CD4-positive, alpha-beta memory T cell (primary cell): ENCODE measurements around the gene KDM3B. TPM values are rescaled to one million over a fixed set of nuclear protein-coding genes. Genes with fewer than 3 reads are reported as not detected.
"Not testable (repeated sequence)": the region's sequence is repeated elsewhere in the genome, so short reads cannot be mapped to it uniquely, and the experiment has no call there.

Experiments
- CTCF ChIA-PET: fragments of 350-600 bp; sonication (Branson Sonifier 250); formaldehyde crosslinking; loops from one replicate; lab custom pipeline; 2021; ENCODE audit warnings: inconsistent platforms; ENCODE audit not compliant: partially characterized antibody; lab: Charles Lee
- POLR2A ChIA-PET: fragments of 350-600 bp; sonication (Branson Sonifier 250); formaldehyde crosslinking; loops from one replicate; lab custom pipeline; 2021; ENCODE audit not compliant: partially characterized antibody; lab: Charles Lee
- DNase-seq, 5 donors: peaks; one replicate each; pipeline versions ENCODE4 v3.0.0 to v3.0.0-alpha.2; 2020 to 2022; ENCODE audit warnings: mixed read lengths in 1 of 5
- H3K27ac ChIP-seq: one replicate; pipeline ENCODE4 v1.7.0; 2013; ENCODE audit warnings: low read depth, low read length
- H3K27me3 ChIP-seq: 2 replicates; pipeline ENCODE4 v1.7.0; 2013; ENCODE audit warnings: mild to moderate bottlenecking, low read length, moderate library complexity; ENCODE audit not compliant: insufficient read depth
- H3K36me3 ChIP-seq: 2 replicates; pipeline ENCODE4 v1.7.0; 2013; ENCODE audit warnings: mild to moderate bottlenecking, low read length, moderate library complexity; ENCODE audit not compliant: insufficient read depth
- H3K4me1 ChIP-seq: 2 replicates; pipeline ENCODE4 v1.7.0; 2013; ENCODE audit warnings: mild to moderate bottlenecking, low read length, moderate library complexity; ENCODE audit not compliant: insufficient read depth
- H3K4me3 ChIP-seq, 2 donors: one replicate each; pipeline ENCODE4 v1.7.0; 2013; ENCODE audit warnings: low read length in 2 of 2, mild to moderate bottlenecking in 1 of 2
- H3K9me3 ChIP-seq, 2 donors: one replicate each; pipeline ENCODE4 v1.7.0; 2013; ENCODE audit warnings: low read length in 2 of 2, control low read depth in 1 of 2; ENCODE audit not compliant: control insufficient read depth in 1 of 2
- H3K27ac Mint-ChIP-seq, 7 donors: one replicate each; pipeline ENCODE4 v1.8.0; 2020 to 2021; ENCODE audit warnings: mixed read lengths in 7 of 7, mild to moderate bottlenecking in 6 of 7, inconsistent platforms in 3 of 7, moderate library complexity in 3 of 7
- H3K27me3 Mint-ChIP-seq, 2 donors: one replicate each; pipeline ENCODE4 v1.8.0; 2020 to 2021; ENCODE audit warnings: mixed read lengths in 2 of 2
- H3K36me3 Mint-ChIP-seq, 2 donors: one replicate each; pipeline ENCODE4 v1.8.0; 2020 to 2021; ENCODE audit warnings: mixed read lengths in 2 of 2, inconsistent platforms in 1 of 2, mild to moderate bottlenecking in 1 of 2
- H3K4me1 Mint-ChIP-seq, 4 donors: one replicate each; pipeline ENCODE4 v1.8.0; 2020 to 2021; ENCODE audit warnings: mixed read lengths in 4 of 4, mild to moderate bottlenecking in 1 of 4
- H3K4me3 Mint-ChIP-seq, 8 donors: one replicate each; pipeline ENCODE4 v1.8.0; 2020 to 2021; ENCODE audit warnings: mixed read lengths in 8 of 8, mild to moderate bottlenecking in 7 of 8, moderate library complexity in 6 of 8, inconsistent platforms in 3 of 8
- H3K9me3 Mint-ChIP-seq, 8 donors: one replicate each; pipeline ENCODE4 v1.8.0; 2020 to 2021; ENCODE audit warnings: mixed read lengths in 8 of 8, mild to moderate bottlenecking in 5 of 8, inconsistent platforms in 3 of 8, moderate library complexity in 1 of 8
- intact Hi-C: fragments of 100-400 bp; cut with micrococcal nuclease; formaldehyde crosslinking; loops from one replicate; pipeline ENCODE4 v1.15.1; 2023
- polyA plus RNA-seq, 2 donors: library from polyadenylated mRNA; unstranded; fragments of 300-500 nt; fragmentation: Illumina TruSeq; gene quantifications; one replicate each; pipeline ENCODE4 v1.2.3, GENCODE V29; 2021
- total RNA-seq, 2 experiments: library from RNA; stranded (reverse); gene quantifications; one replicate each; pipeline ENCODE4 v1.2.3, GENCODE V29; 2021

KDM3B gene
- total and polyA plus RNA-seq, 4 experiments from 2014 or later = 4.1 to 85.6 (median 50.7) TPM

DNA sequence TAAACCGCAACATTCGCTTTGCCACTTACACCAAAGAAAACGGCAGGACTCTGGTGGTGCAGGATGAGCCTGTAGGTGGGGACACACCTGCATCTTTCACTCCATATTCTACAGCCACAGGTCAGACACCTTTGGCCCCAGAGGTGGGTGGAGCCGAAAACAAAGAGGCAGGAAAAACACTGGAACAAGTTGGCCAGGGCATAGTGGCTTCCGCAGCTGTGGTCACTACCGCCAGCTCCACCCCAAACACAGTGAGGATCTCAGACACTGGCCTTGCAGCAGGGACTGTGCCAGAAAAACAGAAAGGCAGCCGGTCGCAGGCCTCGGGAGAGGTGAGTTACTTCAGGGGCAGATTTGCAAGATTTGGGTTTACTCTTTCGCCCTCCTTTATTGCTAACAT lies 33.8 kb downstream of the KDM3B start:
- no peaks in the 10 kb centered on the region for H3K4me1 ChIP-seq
- Mint-ChIP-seq H3K36me3 (peaks cover 47 to 61% of the 10 kb centered on the region in 2 donors), H3K27me3 (no peaks in the 10 kb centered on the region), H3K9me3 (peaks cover 0 to 2% (median 0%) of the 10 kb centered on the region in 8 donors), H3K4me3 (no peak overlapping the region), H3K4me1 (no peaks in the 10 kb centered on the region), H3K27ac (no peak overlapping the region)
- H3K4me3 ChIP-seq = no peak overlapping the region
- no peaks in the 10 kb centered on the region for H3K27me3 ChIP-seq
- intact Hi-C loops = no loop called here
- H3K36me3 ChIP-seq = peaks cover 41% of the 10 kb centered on the region
- DNase-seq = no peak
- no peaks in the 10 kb centered on the region for H3K9me3 ChIP-seq
- CTCF ChIA-PET = interaction anchor here (0.6 to 0.9 kb wide), 2 partner anchors 33 to 34 kb away, joined by 3 read pairs; no protein-coding TSS in a partner anchor
- POLR2A ChIA-PET = no interaction called here
- no peak overlapping the region for H3K27ac ChIP-seq

DNA sequence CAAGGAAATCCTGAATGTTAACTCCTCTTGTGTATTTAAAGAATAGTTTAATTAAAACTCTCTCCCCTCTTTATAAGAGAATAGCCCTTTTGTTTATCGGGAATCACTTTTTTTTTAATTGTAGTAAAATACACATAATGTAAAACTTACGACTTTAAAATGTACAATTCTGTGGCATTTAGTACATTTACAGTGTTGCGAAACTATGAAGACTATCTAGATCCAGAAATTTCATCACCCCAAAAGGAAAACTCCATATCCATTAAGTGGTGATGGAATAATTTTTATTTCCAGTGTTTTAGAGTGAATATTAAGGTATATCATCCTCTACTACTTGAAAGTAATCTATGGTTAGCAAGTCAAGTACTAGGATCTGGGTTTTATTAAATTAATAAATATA lies 36.8 kb downstream of the KDM3B start:
- intact Hi-C loops = no loop called here
- Mint-ChIP-seq H3K4me3 (no peak overlapping the region), H3K9me3 (peaks cover 0 to 2% (median 0%) of the 10 kb centered on the region in 8 donors), H3K27me3 (no peaks in the 10 kb centered on the region), H3K27ac (no peak overlapping the region), H3K36me3 (peaks cover 51 to 64% of the 10 kb centered on the region in 2 donors), H3K4me1 (peaks cover 0 to 2% (median 0%) of the 10 kb centered on the region in 4 donors)
- DNase-seq = no peak
- Histone ChIP-seq H3K9me3 (no peaks in the 10 kb centered on the region), H3K4me3 (no peak overlapping the region), H3K27ac (no peak overlapping the region), H3K4me1 (no peaks in the 10 kb centered on the region), H3K27me3 (no peaks in the 10 kb centered on the region), H3K36me3 (peaks cover 56% of the 10 kb centered on the region)
- POLR2A ChIA-PET = no interaction called here
- CTCF ChIA-PET = no interaction called here

DNA sequence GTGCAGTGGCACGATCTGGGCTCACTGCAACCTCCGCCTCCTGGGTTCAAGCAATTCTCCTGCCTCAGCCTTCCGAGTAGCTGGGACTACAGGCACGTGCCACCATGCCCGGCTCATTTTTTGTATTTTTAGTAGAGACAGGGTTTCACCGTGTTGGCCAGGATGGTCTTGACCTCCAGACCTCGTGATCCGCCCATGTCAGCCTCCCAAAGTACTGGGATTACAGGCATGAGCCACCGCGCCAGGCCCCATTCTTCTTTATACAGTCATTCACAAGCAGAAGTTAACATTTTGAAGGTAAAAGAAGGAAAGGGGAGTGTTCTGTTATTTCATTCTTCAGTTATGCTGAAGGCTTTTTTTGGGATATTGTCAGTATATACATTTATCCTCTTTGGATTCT lies 37.4 kb downstream of the KDM3B start:
- H3K27me3 ChIP-seq, H3K4me3 Mint-ChIP-seq, H3K9me3 ChIP-seq, intact Hi-C loops, H3K4me3 ChIP-seq, POLR2A ChIA-PET, CTCF ChIA-PET, H3K4me1 ChIP-seq, H3K9me3 Mint-ChIP-seq, H3K27me3 Mint-ChIP-seq, H3K27ac Mint-ChIP-seq, H3K4me1 Mint-ChIP-seq, H3K27ac ChIP-seq, DNase-seq: not testable (repeated sequence)
- H3K36me3 Mint-ChIP-seq = peaks cover 57 to 70% of the 10 kb centered on the region in 2 donors
- H3K36me3 ChIP-seq = peaks cover 57% of the 10 kb centered on the region

DNA sequence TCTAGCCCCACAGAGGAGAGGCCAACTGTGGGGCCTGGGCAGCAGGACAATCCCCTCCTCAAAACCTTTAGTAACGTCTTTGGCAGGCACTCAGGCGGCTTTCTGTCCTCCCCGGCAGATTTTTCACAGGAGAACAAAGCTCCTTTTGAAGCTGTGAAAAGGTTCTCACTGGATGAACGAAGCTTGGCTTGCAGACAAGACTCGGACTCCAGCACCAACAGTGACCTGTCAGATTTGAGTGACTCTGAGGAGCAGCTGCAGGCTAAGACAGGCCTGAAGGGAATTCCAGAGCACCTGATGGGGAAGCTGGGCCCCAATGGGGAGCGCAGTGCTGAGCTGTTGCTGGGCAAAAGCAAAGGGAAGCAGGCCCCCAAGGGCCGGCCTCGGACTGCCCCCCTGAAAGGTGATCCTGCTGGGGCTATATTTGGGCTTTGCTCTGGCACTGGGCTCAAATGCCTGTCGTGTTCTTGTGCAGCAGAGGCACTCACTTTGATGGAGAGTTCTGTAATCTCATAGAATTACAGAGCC lies 39.4 kb downstream of the KDM3B start:
- Histone ChIP-seq H3K27ac (no peak overlapping the region), H3K9me3 (no peaks in the 10 kb centered on the region), H3K4me1 (no peaks in the 10 kb centered on the region), H3K27me3 (no peaks in the 10 kb centered on the region), H3K36me3 (peaks cover 50% of the 10 kb centered on the region), H3K4me3 (no peak overlapping the region)
- peaks cover 0 to 2% (median 0%) of the 10 kb centered on the region in 4 donors for H3K4me1 Mint-ChIP-seq
- no peak overlapping the region for H3K4me3 Mint-ChIP-seq
- peaks cover 50 to 65% of the 10 kb centered on the region in 2 donors for H3K36me3 Mint-ChIP-seq
- CTCF ChIA-PET = interaction anchor here (0.7 to 1.9 kb wide), 3 partner anchors 22 to 59 kb away, joined by 3 to 8 read pairs (median 3); no protein-coding TSS in a partner anchor
- no peak for DNase-seq
- POLR2A ChIA-PET = no interaction called here
- H3K27me3 Mint-ChIP-seq = no peaks in the 10 kb centered on the region
- H3K27ac Mint-ChIP-seq = peak overlapping the region in 1 of 7 donors; percentile 31
- H3K9me3 Mint-ChIP-seq = no peaks in the 10 kb centered on the region
- intact Hi-C loops = no loop called here

DNA sequence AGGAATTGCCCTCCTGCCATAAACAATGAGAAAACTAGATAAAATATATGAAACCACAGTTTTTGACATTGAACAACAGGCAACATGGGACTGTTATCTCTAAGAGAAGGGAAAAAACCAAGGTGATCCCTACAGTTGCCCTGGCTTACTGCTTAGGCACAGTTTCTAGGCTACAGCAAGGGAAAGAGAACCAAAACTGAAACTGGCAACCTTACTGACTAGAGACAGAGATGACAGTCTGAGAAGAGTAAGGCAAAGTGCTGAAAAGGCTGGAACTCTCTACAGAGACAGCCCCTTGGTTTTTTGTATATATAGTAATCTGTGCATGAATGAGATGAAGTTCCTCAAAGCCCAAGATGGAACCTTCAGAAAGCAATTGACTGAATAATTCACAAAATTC lies 50.2 kb downstream of the KDM3B start:
- intact Hi-C loops = no loop called here
- DNase-seq = no peak
- no peak overlapping the region for H3K27ac ChIP-seq
- H3K27me3 ChIP-seq = no peaks in the 10 kb centered on the region
- POLR2A ChIA-PET = no interaction called here
- CTCF ChIA-PET = no interaction called here
- H3K27ac Mint-ChIP-seq = no peak overlapping the region
- no peaks in the 10 kb centered on the region for H3K27me3 Mint-ChIP-seq
- peaks cover 49% of the 10 kb centered on the region for H3K36me3 ChIP-seq
- H3K9me3 ChIP-seq = no peaks in the 10 kb centered on the region
- H3K4me1 ChIP-seq = no peaks in the 10 kb centered on the region
- H3K9me3 Mint-ChIP-seq = no peaks in the 10 kb centered on the region
- no peak overlapping the region for H3K4me3 Mint-ChIP-seq
- H3K4me1 Mint-ChIP-seq = peaks cover 4 to 9% (median 6%) of the 10 kb centered on the region in 4 donors
- H3K4me3 ChIP-seq = no peak overlapping the region
- H3K36me3 Mint-ChIP-seq = peaks cover 45 to 63% of the 10 kb centered on the region in 2 donors

DNA sequence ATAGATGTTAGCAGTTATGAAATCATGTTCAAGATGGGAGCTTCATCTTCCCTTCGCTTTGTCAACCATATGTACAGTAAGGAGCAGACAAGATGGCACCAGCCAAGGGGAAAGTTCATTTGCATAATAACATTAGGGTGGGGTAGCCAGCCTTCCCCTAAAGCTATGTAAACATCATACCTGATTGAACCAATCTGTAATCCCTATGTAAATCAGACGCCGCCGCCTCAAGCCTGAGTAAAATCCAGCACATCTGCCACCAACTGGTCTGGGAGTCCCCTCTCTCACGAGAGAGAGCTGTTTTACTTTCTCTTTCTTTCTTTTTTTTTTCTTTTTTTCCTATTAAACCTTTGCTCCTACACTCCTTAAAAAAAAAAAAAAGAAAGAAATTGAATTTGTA lies 55.5 kb downstream of the KDM3B start:
- intact Hi-C loops = no loop called here
- H3K36me3 ChIP-seq = peaks cover 14% of the 10 kb centered on the region
- CTCF ChIA-PET = no interaction called here

DNA sequence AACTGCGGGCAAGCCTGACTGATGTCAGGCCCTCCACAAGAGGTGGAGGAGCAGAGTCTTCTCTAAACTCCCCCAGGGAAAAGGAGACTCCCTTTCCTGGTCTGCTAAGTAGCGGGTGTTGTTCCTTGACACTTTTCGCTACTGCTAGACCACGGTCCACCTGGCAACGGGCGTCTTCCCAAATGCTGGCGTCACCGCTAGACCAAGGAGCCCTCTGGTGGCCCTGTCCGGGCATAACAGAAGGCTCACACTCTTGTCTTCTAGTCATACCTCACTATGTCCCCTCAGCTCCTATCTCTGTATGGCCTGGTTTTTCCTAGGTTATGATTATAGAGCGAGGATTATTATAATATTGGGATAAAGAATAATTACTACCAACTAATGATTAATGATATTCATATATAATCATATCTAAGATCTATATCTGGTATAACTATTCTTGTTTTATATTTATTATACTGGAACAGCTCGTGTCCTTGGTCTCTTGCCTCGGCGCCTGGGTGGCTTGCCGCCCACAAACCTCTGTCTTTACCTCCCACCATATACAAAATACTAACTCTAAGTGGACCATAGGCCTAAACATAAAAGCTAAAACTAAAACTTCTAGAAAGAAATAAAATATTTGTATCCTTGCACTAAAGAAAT lies 58.6 kb downstream of the KDM3B start:
- H3K4me1 ChIP-seq, H3K27me3 ChIP-seq, H3K27me3 Mint-ChIP-seq, intact Hi-C loops, H3K9me3 ChIP-seq, H3K27ac ChIP-seq, H3K9me3 Mint-ChIP-seq, H3K4me3 Mint-ChIP-seq, H3K4me3 ChIP-seq, POLR2A ChIA-PET: not testable (repeated sequence)
- peak in 3 of 5 donors; percentile 10 to 13 (median 10) for DNase-seq
- Mint-ChIP-seq H3K36me3 (peaks cover 23 to 54% of the 10 kb centered on the region in 2 donors), H3K27ac (peak overlapping the region in 1 of 7 donors; percentile 73), H3K4me1 (peaks cover 6 to 12% (median 10%) of the 10 kb centered on the region in 4 donors)
- H3K36me3 ChIP-seq = peaks cover 22% of the 10 kb centered on the region
- CTCF ChIA-PET = interaction anchor here (0.9 to 3.6 kb wide), 6 partner anchors 14 to 333 kb away, joined by 3 to 16 read pairs (median 4); partner anchors contain the start of gene KDM3B

More for the DNA sequence above, 55.5 kb downstream of the KDM3B start:
- Mint-ChIP-seq H3K27me3 (no peaks in the 10 kb centered on the region), H3K9me3 (no peaks in the 10 kb centered on the region), H3K36me3 (peaks cover 22 to 45% of the 10 kb centered on the region in 2 donors), H3K4me1 (peaks cover 6 to 12% (median 10%) of the 10 kb centered on the region in 4 donors), H3K27ac (peak overlapping the region; percentile 25 to 85 (median 36)), H3K4me3 (no peak overlapping the region)
- H3K27me3 ChIP-seq = no peaks in the 10 kb centered on the region
- POLR2A ChIA-PET = no interaction called here
- no peaks in the 10 kb centered on the region for H3K4me1 ChIP-seq
- H3K9me3 ChIP-seq = no peaks in the 10 kb centered on the region
- no peak overlapping the region for H3K4me3 ChIP-seq
- no peak overlapping the region for H3K27ac ChIP-seq
- DNase-seq = peak in 1 of 5 donors; percentile 8
